Hepatocyte (in vitro differentiated cells): ENCODE measurements around the gene TLNRD1. TPM values are rescaled to one million over a fixed set of nuclear protein-coding genes. Genes with fewer than 3 reads are reported as not detected.

Experiments used
- DNase-seq: peaks from one replicate; pipeline ENCODE4 v3.0.0-alpha.2; 2016; ENCODE audit warnings: low spot score
- H2AFZ ChIP-seq: fragments of 200-600 bp; sonication (generic); 2 replicates; pipeline ENCODE4 v1.6.0; 2016; ENCODE audit warnings: antibody characterized with exemption, mild to moderate bottlenecking
- H3K27ac ChIP-seq: fragments of 200-600 bp; sonication (generic); 2 replicates; pipeline ENCODE4 v1.5.1; 2016; ENCODE audit warnings: mild to moderate bottlenecking
- H3K27me3 ChIP-seq: fragments of 200-600 bp; sonication (generic); 2 replicates; pipeline ENCODE4 v1.6.1; 2016
- H3K36me3 ChIP-seq: fragments of 200-600 bp; sonication (generic); replicated peaks from 2 replicates; pipeline ENCODE4 v1.5.1; 2016; ENCODE audit warnings: low read depth; ENCODE audit not compliant: insufficient read depth
- H3K4me1 ChIP-seq: fragments of 200-600 bp; sonication (generic); 2 replicates; pipeline ENCODE4 v1.5.1; 2016; ENCODE audit warnings: mild to moderate bottlenecking, moderate library complexity; ENCODE audit not compliant: insufficient read depth
- H3K4me2 ChIP-seq: fragments of 200-600 bp; sonication (generic); 2 replicates; pipeline ENCODE4 v1.6.0; 2016
- H3K4me3 ChIP-seq: fragments of 200-600 bp; sonication (generic); 2 replicates; pipeline ENCODE4 v1.5.1; 2016; ENCODE audit warnings: mild to moderate bottlenecking
- H3K79me2 ChIP-seq: fragments of 200-600 bp; sonication (generic); 2 replicates; pipeline ENCODE4 v1.6.0; 2017; ENCODE audit warnings: mild to moderate bottlenecking
- H3K9me2 ChIP-seq: fragments of 200-600 bp; sonication (generic); replicated peaks from 2 replicates; pipeline ENCODE4 v1.6.0; 2017; ENCODE audit warnings: mild to moderate bottlenecking; ENCODE audit not compliant: insufficient read depth
- H3K9me3 ChIP-seq: fragments of 200-600 bp; sonication (generic); 2 replicates; pipeline ENCODE4 v1.5.1; 2016; ENCODE audit warnings: low read depth, mild to moderate bottlenecking
- H4K20me1 ChIP-seq: fragments of 200-600 bp; sonication (generic); 2 replicates; pipeline ENCODE4 v1.6.0; 2016; ENCODE audit warnings: mild to moderate bottlenecking; ENCODE audit not compliant: insufficient read depth, poor library complexity, severe bottlenecking
- CTCF ChIP-seq: fragments of 200-600 bp; sonication (generic); IDR thresholded peaks from 2 replicates; pipeline ENCODE4 v1.5.1; 2016; ENCODE audit warnings: antibody characterized with exemption, mild to moderate bottlenecking; ENCODE audit not compliant: poor library complexity
- EZH2 ChIP-seq: fragments of 200-600 bp; sonication (generic); IDR thresholded peaks from 2 replicates; pipeline ENCODE4 v1.6.1; 2016; ENCODE audit warnings: antibody characterized with exemption, mild to moderate bottlenecking, borderline replicate concordance
- EZH2phosphoT487 ChIP-seq: fragments of 200-600 bp; sonication (generic); IDR thresholded peaks from one replicate; pipeline ENCODE4 v1.6.1; 2018; ENCODE audit warnings: antibody characterized with exemption, mild to moderate bottlenecking, low read depth, moderate library complexity; ENCODE audit not compliant: unreplicated experiment, severe bottlenecking
- WGBS: methylation state at CpG from one replicate; pipeline ENCODE4 v1.1.6; 2016; ENCODE audit warnings: low lambda C conversion rate; ENCODE audit errors: missing lambda C conversion rate; 5-methylcytosine and 5-hydroxymethylcytosine counted together
- polyA plus RNA-seq: library from polyadenylated mRNA; unstranded; fragments of >200 nt; fragmentation: Nextera tagmentation; extraction: Ambion mirVana; gene quantifications from 2 replicates; pipeline ENCODE4 v1.2.1, GENCODE V29; 2016
- total RNA-seq: library from RNA; depleted of rRNA; stranded (reverse); fragments of >200 nt; gene quantifications from 2 replicates; pipeline ENCODE4 v1.2.3, GENCODE V29; 2014

TLNRD1 gene
- total and polyA plus RNA-seq, 2 experiments from 2014 or later: 10.3 to 15.6 TPM

- H3K27ac ChIP-seq: no peak overlapping the region
- H3K4me1 ChIP-seq: no peaks in the 10 kb centered on the region
- TF ChIP-seq EZH2 (no peak), EZH2phosphoT487 (no peak), CTCF (no peak)
- no peak overlapping the region for H2AFZ ChIP-seq
- no peaks in the 10 kb centered on the region for H3K9me3 ChIP-seq
- no peak for DNase-seq
- H3K27me3 ChIP-seq: no peaks in the 10 kb centered on the region
- H3K4me2 ChIP-seq: no peak overlapping the region
- H4K20me1 ChIP-seq: peaks cover 5% of the 10 kb centered on the region
- no peak overlapping the region for H3K4me3 ChIP-seq
- H3K9me2 ChIP-seq: no peaks in the 10 kb centered on the region
- no peaks in the 10 kb centered on the region for H3K36me3 ChIP-seq
- WGBS: 100% methylated on average over 3 of the region's 4 CpGs
- H3K79me2 ChIP-seq: peaks cover 24% of the 10 kb centered on the region
Measured at GRCh38 chr15:80976851-80977250, 23.9 kb upstream of the TLNRD1 start.

GRCh38 chr15:80977627-80978036 lies 23.1 kb upstream of the TLNRD1 start:
- Histone ChIP-seq H3K27ac (no peak overlapping the region), H3K79me2 (peaks cover 31% of the 10 kb centered on the region), H3K9me2 (no peaks in the 10 kb centered on the region), H3K36me3 (no peaks in the 10 kb centered on the region), H3K4me3 (no peak overlapping the region), H3K4me1 (no peaks in the 10 kb centered on the region), H2AFZ (no peak overlapping the region), H3K4me2 (no peak overlapping the region), H3K27me3 (no peaks in the 10 kb centered on the region), H4K20me1 (peaks cover 7% of the 10 kb centered on the region), H3K9me3 (no peaks in the 10 kb centered on the region)
- 47% methylated on average over 7 of the region's 7 CpGs for WGBS
- DNase-seq: peak; percentile 68
- TF ChIP-seq CTCF (peak; percentile 61), EZH2 (no peak), EZH2phosphoT487 (no peak)

GRCh38 chr15:80978685-80979329 lies 21.9 kb upstream of the TLNRD1 start:
- H3K27ac ChIP-seq: no peak overlapping the region
- H3K4me1 ChIP-seq: no peaks in the 10 kb centered on the region
- DNase-seq: no peak
- H3K9me3 ChIP-seq: no peaks in the 10 kb centered on the region
- peaks cover 42% of the 10 kb centered on the region for H3K79me2 ChIP-seq
- no peak overlapping the region for H3K4me3 ChIP-seq
- TF ChIP-seq CTCF (no peak), EZH2phosphoT487 (no peak), EZH2 (no peak)
- H3K27me3 ChIP-seq: no peaks in the 10 kb centered on the region
- no peak overlapping the region for H2AFZ ChIP-seq
- 92% methylated on average over 7 of the region's 7 CpGs for WGBS
- no peaks in the 10 kb centered on the region for H3K9me2 ChIP-seq
- H3K4me2 ChIP-seq: no peak overlapping the region
- H4K20me1 ChIP-seq: peaks cover 7% of the 10 kb centered on the region
- H3K36me3 ChIP-seq: no peaks in the 10 kb centered on the region
